GM19035 (cell line): ENCODE results near the gene BCR.

ENCODE experiments used
- ATAC-seq: cut with Tn5 transposase; IDR thresholded peaks from one replicate; pipeline ENCODE4 v1.9.1; 2021; ENCODE audit not compliant: unreplicated experiment

Gene BCR

DNA sequence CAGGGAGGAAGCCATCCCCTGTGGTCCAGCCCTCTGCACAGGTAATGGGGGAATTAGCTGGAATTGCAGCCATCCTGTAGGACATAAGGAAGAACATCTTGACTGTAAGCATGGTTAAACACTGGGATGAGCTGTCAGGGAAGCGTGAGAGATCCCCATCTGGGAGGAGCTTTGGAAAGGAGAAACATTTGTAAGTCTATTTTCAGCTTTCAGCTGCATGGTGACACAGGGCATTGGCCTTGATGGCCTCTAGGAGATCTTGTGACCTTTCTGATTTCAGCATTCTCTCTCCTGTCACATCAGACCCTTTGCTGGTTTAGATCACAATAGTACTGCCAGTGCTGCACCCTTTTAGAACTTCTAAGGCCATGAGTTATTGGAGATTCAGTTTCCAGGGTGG lies 47.1 kb downstream of the BCR start:
- ATAC-seq = no peak

DNA sequence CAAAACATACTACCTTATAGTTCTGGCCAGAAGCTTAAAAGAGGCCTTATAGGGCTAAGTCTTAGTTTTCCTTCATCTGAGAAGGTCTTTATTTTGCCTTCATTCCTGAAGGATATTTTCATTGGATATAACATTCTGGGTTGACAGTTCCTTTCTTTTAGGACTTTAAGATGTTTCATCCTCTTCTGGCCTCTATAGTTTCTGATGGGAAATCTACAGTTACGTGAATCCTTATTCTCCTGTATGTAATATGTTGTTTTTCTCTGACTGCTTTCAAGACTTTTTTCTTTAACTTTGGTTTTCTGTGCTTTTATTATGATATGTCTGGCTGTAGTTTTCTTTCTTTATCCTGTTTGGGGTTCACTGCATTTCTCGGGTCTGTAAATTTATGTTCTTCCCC lies 48.2 kb downstream of the BCR start:
- ATAC-seq = no peak

DNA sequence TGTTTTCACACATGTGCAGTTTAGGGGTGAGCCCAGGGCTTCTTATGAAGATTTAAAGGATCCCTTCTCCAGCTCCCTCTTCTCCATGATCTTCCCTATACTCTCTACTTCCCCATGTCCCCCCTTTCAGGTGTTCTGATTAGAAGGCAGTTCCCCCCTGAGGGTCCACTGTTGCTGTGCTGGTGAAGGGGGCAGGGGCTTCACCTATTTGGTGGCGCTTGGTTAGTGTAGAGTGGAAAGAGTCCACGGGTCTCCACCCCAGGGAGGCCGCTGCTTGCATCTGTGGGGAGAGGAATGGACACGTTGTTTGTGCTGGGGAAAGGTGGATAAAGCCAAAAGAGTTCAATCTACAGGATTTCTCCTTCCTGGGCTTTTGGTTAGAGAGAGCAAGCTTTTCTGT lies 49.3 kb downstream of the BCR start:
- ATAC-seq = no peak

DNA sequence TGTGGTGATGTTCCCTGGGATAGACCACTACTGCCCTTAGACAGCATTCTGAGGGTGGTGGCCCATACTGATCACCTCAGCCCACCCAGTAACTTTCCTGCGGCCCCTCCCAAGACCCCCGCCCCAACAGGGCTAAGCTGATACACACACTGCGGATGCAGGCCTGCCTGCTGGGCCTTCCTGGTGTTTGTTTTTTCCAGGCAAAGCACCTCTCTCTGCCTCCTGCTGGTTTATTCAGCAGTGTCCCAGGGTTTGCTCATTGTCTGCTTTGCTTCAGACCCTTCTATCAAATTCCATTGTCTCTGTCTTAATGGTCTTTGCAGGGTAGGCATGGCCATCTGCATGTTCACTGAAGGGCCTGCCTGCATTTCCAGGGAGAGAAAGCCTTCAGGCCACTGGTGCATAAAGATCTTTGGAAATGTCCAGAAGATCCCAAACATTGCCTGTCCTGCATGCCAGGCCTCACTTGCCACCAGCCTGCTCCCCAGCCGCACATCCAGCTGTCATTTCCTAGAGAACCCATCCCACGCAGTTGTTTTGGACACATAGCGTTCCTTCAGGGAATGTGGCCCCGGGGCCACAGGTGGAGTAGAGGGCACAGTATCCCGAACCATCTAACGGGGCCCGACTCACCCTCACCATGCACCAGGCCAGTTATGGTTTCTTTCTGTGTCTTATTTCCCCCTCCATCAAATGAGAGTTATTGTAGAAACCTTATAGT lies 50.2 kb downstream of the BCR start:
- no peak for ATAC-seq

DNA sequence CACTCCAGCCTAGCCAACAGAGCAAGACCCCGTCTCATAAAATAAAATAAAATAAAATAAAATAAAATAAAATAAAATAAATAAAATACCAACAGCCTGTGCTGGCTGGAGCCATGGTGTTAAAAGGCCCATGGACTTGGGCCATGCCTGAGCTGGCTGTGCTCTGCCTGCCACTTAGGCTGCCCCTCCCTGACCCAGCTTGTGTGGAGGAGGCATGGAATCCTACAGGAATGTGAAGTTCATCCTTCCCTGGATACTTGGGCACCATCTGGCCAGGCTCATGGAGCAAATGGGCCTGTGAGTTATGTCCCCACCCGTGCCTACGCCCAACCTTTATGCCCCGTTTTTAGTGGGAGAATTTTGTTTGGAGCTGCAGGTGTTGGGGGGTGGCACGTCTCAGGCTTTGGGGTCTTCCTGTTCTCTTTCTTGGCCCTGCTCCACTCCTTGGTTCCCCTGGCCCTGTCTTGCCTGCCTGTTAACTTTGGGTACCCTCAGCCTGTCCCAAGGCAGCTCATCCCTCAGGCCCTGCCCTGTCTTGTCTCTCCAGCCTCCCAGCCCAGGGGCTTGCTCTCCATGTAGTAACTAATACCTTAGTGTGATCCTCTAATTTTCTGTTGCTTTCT lies 51.3 kb downstream of the BCR start:
- ATAC-seq = no peak

DNA sequence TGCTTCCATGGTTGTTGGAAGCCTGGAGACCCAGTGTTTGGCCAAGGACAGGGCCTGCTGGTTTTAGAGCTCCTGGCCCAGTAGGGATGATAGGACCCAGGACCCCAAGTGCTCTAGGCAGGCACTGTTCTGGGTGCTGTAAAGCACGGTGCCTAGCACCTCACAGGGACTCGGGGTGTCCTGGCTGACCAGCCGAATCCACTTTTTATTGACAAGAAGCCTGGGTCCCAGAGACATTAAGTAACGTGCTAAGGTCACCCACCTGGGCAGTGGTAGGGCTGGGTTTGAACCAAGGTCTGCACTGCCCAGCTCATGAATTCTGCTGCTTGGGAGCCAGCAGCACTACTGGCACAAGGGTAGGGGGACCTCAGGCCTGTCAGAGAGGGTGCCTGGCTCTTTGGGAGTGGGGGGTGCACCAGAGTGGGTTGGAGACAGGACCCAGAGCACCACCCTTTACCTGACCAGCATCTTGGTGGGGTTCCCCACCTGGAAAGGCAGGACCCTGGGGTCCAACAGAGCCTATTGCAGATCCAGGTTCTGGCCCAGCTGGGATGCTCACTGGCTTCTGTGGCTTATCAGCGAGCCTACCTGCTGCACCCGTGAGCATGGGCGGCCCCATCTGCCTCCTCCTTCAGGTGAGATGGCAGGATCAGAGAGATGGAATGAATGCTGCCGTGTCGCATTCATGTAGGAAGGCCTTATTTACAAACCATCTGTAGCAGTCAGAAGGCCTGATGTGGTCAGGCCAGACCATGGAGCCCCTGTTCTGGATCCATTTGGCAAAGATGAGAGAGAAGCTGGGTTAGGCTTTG lies 52.0 kb downstream of the BCR start:
- no peak for ATAC-seq

DNA sequence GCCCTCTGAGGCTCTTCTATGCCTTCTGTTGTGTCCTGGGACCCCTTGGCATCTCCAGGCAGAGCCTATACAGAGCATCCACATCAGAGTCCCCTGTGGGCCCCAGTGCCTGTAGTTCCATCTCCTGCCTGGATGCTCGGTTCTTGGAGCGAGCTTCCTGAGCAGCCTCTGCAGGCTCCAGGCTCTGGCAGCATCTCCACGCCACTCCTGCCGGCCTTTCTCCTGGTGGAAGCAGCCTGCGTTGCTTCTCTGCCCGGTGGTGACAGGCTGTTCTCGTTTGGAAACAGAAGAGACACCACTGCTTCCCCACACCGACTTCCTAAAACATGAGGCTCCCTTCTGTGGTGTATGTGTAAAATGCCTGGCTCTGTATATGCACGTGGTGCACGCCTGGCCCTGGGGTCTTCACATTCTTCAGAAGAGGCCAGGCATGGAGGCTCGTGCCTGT lies 52.8 kb downstream of the BCR start:
- no peak for ATAC-seq

DNA sequence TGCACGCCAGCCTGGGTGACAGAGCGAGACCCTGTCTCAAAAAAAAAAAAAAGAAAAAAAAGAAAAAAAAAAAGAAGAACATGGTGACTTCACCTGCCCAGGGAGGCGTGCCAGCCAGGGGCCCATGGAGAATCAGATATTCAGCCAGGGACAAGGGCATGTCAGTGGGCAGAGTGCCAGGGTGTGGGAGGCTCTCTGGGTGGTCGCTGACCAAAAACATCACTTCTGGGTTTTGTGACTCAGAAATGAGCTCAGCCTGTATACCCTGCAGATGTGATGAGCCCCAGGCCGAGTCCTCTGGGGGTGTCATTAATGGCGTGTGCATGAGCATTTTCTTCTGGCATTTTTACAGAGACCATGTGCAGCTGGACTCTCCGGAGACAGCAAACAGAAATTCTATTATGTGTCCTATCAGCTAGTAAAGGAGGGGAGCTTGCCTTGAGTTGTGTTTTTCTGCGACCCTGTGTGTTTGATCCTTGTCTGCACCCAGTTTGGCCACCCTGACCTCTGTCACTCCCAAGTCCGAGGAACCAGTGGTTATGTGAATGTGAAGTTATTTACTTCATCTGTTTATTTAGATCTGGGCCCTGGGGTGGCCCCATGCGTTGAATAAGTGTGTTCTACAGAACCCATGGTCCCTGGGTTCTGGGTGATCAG lies 53.6 kb downstream of the BCR start:
- no peak for ATAC-seq

DNA sequence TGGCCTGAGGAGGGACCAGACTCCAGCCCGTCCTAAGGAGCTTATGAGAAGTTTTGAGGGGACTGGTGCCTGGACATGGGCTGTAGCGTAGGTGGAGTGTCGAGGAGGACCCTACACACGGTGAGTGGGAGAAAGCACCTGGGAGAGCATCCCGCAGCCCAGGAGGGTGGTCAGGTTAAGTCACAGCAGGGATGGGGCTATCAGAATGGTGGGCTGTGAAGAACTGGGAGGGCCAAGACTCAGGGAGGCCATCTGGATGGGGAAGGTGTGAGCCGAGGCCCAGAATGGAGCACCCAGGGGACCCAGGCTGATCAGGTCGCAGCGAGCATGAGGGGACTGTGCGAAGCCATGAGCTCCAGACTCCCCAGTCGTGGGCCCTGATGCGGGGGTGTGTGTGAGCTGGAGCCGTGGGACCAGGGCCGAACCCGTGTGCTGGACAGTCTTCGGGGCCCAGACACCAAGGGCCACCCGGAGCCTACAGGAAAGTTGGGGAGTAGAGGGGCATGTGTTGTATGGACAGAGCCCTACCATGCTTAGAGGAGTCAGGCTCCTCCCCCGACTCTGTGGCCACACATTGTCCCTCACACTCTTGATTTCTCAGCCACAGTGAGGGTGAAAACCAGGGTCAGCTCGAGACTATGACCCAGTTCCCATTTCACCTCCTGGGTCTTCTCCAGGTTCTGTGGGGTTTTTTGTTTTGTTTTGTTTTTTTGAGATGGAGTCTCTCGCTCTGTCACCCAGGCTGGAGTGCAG lies 54.3 kb downstream of the BCR start:
- ATAC-seq = no peak

DNA sequence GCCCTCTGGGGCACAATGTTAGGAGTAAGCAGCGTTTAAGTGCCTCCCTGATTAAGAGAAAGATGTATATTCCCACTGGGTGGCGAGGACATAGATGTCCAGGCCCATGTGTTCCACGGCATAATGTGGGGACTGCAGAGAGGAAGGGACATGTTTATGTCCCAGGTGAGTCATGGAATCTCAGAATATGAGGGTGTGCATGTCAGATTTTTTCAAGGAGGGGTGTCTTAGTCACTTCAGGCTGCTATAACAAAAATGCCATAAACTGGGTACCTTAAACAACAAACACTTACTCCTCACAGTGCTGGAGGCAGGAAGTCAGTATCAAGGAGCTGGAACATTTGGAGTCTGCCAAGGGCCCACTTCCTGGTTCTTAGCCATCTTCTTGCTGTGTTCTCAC lies 55.1 kb downstream of the BCR start:
- ATAC-seq = no peak

DNA sequence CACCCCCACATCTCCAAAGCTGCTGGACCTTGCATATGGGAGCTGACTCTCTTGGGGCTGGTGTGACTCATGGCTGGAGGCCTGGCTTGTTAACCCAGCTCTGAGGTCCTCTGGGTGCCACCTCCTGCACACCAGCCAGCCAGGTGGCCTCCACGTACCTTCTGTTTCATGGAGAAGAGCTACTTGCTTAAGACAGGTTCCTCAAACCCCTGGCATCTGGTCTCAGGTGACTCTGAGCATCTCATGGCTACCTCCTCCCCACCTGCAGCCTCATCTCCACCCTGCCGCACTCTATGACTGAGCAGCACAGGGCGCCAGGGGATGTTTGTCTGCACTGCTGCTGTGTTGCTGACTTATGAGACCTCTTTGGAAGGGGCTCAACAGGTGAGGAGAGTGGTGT lies 55.7 kb downstream of the BCR start:
- no peak for ATAC-seq

DNA sequence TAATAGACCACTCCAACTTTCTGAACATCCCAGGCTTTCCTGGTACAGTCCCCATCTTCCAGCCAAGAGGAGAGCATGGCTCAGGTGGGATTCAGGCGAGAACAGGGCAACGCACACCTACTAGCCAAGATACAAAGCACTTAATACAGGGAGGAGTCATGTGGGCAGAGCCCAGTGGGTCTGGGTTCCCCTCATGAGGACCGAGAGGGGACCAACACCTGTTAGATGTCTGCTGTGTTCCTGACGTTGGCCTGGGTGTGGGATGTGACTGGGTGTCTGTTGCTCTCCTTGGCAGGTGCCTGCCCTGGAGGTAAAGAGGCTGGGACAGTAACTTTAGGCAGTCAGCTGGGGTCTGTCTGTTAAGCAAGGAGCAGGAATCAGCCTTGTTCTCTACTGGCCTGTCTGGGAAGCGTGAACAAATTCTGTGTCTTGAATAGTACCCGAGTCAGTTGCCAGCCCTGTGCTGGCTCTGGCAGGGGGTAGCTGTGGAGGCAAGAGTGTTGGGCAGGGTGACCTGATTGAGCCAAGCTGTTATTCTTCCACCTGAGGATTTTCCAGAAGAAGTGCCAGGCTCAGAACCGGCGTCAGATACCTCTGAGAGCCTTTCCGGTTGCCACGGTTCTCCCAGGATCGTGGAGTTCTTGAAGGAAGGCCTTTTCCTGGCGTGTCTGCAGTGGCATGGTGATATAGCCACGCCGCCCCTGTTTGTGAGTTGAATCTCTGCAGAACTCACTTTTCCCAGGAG lies 56.3 kb downstream of the BCR start:
- no peak for ATAC-seq

DNA sequence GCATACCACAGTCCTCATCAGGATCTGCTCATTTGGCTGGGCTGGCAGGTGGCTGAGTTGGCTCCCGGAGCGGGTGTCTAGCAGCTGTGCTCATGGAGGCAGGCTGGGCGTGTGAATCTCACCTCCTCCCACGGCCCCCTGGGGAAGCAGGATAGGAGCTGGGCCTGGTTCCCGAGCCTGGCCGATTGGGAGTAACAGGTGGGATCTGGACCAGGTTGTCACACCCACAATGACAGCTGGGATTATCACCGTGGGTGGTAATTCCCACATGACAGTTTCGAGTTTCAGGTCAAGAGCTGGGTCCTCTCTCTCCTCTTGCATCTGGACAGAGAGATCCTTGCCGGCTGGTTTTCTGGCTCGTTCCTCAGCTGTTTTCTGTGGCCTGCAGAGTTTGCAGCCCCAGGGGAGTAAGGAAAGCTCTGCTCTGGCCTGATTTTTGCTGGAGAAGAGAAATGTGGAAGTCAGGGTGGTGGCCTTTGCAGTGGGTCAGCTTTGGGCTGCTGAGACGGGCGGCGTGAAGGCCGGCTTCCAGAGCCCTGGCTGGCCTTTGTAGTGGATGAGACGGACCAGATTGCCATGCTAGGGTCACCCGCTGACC lies 57.0 kb downstream of the BCR start:
- ATAC-seq = no peak

DNA sequence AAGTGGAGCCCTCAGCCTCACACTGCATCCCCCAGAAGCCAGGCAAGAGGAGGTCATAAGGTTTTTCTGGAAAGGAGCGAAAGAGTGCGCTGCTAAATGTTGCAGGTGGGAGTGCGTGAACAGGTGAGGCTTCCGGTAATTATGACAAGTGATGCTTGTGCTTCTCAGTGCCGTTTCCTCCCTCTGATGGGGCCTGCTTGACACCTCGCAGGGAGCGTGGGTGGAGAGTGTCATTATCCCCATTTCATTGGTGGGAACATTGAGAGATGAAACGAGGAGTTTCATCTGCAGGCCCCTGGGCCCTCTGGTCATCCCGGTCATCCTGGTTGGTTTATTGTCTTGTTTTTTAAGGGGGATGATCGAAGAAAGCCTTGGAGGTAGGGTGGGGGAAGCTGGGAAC lies 57.5 kb downstream of the BCR start:
- no peak for ATAC-seq

DNA sequence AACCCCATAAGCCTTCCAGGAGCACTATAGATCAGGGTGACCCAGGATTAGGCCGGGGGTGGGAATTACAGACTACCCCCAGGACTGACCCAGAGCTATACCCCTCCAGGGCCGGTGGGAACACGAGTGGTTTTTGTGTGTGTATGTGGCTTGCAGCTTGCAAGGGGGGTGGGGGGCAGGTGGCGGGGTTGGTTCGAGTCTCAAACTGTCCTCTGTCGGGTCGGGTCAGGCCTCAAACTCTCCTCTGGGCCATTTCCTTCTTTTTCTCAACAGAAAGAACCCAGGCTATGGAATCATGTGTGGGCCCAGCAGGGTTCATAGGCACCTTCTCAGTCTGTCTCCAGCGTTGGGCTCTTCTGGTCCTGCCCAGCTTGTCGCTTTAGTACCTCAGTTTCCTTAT lies 58.4 kb downstream of the BCR start:
- ATAC-seq = no peak

DNA sequence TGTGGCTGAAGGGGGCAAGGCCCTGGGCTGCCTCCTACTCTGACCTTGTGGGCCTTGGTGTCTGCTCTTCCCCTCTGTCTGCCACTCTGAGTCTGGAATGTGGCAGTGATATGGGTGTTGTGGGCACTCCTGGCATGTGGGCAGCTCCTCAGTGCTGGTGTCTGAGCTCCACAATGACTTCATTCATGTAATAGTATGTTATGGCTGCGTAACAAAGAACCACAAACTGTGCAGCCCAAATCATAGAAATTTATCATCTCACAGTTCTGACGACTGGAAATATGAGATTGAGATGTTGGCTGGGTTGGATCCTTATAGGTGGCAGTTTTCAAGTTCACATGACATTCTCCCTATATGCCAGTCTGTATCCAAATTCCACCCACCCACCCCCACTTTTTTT lies 59.1 kb downstream of the BCR start:
- no peak for ATAC-seq

DNA sequence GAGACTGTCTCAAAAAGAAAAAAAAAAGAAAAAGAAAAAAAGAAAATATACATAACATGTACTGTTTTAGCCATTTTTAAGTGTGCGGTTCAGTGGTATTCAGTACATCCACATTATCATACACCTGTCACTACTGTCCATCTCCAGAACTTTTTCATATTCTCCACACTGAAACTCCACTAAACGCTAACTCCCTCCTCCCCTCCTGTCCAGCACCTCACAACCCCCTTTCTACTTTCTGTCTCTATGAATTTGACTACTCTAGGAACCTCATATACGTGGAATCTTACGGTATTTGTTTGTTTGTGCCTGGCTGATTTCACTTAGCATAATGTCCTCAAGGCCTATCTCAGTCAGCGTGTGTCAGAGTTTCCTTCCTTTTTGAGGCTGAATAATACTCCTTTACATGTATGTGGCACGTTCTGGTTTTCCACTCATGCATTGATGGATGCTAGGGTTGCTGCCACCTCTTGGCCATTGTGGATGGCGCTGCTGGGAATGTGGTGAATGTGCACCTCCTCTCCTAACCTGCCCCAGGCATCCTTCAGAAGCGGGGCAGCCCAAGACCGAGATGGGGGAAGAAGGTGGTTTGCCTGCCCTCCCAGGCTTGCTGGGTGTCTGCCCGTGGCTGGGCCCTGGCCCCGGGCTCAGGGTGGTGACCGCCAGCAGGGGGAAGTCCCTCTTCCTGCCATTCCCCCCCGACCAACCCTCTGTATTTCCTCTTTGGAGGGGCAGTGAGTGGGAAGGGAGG lies 60.5 kb downstream of the BCR start:
- no peak for ATAC-seq

DNA sequence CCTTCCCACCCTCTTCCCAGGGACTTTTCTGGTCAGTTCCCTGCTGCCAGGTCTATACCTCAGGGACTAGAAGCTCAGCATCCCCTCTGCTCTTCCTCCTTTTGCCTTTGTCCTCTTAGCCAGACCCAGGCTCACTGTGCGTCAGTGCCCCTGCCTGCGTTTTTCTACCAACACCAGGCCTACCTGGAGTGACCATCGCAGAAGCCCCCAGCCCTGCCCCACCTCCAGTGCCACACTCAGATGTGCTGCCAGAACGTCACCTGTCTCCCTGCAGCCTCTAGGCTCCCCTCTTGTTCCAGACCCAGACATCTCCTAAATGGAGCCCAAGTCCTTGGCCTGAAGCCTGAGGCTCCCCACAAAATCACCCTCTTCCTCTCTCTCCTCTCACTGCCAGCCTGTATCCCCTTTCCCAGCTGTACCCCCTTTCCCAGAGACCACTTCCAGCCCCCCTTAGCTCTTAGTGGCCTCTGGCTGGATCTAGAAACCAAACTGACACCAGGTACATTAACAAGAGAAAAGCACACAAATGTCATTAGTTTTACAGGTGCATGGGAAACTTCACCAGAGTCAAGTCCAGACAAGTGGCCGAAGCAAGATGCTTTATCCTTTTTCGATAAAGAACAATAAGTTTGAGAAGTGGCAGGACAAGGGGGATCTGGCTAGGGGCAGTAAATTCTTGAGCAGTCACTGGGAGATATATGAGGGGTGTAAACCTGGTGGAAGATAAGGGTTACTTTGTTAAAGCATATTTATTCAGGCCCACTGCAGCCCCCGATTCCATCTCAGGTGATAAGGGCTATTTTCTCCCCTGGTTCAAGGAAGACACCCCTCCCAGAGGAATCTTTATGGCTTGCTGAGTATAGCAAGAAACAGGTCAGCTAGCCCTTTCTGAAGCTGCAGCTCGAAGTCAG lies 61.5 kb downstream of the BCR start:
- no peak for ATAC-seq
